SK-MEL-5 (cell line): ENCODE measurements around the gene POLR1C. TPM values are rescaled to one million over a fixed set of nuclear protein-coding genes. Genes with fewer than 3 reads are reported as not detected.
"Not testable (repeated sequence)": the region's sequence is repeated elsewhere in the genome, so short reads cannot be mapped to it uniquely, and the experiment has no call there.

Source experiments
- DNase-seq: peaks from one replicate; pipeline ENCODE4 v3.0.0-alpha.2; 2016; ENCODE audit warnings: low read depth, low spot score
- in situ Hi-C: cut with HindIII; loops from 2 replicates; pipeline ENCODE4 v1.10.0; 2016; ENCODE audit warnings: low sequenced_read_pairs, high pct_unique_total_duplicates, low pct_unique_long_range_greater_than_20kb
- polyA plus RNA-seq, 2 experiments: library from polyadenylated mRNA; depleted of rRNA; stranded (reverse); fragments of >200 nt; gene quantifications; 2 replicates each; pipeline ENCODE4 v1.2.3, GENCODE V29; 2015
- total RNA-seq: library from RNA; depleted of rRNA; stranded (reverse); fragments of >200 nt; shearing (Covaris generic); gene quantifications from 2 replicates; pipeline ENCODE4 v1.2.3, GENCODE V29; 2014; rRNA removed

The POLR1C gene
- total RNA-seq = 45.3 and 47.5 TPM in 2 replicates
- polyA plus RNA-seq (2015; cell fraction: cytosol; rRNA removed) = 30.3 and 33.4 TPM in 2 replicates
- 162 and 166 TPM in 2 replicates for polyA plus RNA-seq (2015; cell fraction: nucleus; rRNA removed)

DNA sequence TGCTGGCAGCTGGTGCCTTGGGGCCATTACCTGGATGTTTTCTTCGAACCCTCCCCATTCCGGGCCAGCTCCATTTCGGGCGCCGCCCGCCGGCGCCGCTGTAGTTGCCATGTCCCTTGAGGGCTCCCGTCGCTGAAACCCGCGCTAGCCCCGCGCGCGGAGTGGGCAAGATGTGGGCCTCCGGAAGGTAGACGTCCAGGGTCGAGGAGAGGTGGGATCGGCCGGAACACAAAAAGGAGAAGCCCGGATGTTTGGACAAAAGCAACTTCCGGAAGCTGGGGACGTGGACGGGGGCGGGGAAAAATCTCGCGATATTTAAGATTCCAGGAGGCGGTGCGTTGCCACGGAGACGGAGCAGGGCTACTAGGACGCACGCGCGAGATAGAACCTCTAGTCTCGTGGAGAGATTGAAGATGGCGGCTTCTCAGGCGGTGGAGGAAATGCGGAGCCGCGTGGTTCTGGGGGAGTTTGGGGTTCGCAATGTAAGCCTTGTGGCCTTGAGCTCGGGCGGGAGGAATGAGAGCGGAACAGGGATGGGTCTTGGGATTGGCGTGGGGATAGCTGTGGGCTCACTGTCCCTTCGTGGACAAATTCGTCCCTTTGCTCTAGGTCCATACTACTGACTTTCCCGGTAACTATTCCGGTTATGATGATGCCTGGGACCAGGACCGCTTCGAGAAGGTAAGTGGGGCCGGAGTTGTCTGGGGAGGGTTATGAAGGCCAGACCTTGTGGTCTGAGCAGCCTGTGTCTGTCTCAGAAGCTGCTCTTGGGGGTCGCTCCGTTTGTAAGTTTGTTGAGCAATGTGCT is at the start of gene POLR1C, which contains the start of gene YIPF3:
POLR1C (plus strand) TSS at position 393 of the 808 bp plus-strand sequence; CDS start at position 414, 21 bp downstream.
YIPF3 (minus strand) TSS at position 230 of the 808 bp plus-strand sequence; CDS start at position 111, 119 bp downstream.
- peak; percentile 98 for DNase-seq
- in situ Hi-C loops = no loop called here

GRCh38 chr6:43467265-43467664 is 49.6 kb upstream of the POLR1C start:
- in situ Hi-C loops = not testable (repeated sequence)

DNA sequence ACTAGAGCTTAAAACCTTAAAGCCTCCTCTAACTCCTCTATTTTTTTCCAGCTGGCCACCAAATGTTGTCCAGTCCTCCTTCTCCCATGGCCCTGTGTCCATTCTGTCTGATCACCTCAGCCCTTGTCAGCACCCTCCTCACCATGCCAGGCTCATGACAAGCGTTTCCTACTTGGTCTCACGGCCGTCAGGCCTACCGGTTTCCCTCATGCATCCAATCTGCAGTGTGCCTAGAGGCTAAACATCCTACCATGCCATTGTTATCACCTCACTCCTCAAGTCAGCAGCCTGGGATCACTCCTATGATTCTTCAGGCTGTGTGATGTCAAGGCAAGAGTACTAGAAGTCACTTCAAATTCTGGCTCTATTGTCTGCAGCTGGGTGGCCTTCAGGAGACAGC is 49.1 kb upstream of the POLR1C start:
- DNase-seq = no peak
- in situ Hi-C loops = no loop called here

More at GRCh38 chr6:43467265-43467664, 49.6 kb upstream of the POLR1C start:
- DNase-seq = not testable (repeated sequence)

DNA sequence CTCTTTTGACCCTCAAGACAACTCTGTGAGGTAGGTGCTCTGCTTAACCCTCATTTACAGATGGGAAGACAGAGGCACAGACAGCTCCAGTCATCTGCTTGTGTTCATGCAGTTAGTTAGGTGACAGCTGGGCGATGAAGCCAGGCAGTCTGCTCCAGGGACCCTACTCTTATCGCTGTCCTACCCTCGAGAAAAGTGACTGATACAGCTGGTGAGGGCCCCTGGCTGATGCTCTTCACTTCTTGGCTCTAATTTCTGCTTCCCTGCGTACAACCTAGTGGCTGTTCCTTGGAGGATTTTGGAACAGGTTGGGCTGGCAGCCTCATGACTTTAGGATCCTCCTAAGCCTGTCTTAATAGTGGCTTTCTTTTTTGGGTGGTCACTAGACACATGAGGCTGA is 48.6 kb upstream of the POLR1C start:
- no peak for DNase-seq
- in situ Hi-C loops = no loop called here

DNA sequence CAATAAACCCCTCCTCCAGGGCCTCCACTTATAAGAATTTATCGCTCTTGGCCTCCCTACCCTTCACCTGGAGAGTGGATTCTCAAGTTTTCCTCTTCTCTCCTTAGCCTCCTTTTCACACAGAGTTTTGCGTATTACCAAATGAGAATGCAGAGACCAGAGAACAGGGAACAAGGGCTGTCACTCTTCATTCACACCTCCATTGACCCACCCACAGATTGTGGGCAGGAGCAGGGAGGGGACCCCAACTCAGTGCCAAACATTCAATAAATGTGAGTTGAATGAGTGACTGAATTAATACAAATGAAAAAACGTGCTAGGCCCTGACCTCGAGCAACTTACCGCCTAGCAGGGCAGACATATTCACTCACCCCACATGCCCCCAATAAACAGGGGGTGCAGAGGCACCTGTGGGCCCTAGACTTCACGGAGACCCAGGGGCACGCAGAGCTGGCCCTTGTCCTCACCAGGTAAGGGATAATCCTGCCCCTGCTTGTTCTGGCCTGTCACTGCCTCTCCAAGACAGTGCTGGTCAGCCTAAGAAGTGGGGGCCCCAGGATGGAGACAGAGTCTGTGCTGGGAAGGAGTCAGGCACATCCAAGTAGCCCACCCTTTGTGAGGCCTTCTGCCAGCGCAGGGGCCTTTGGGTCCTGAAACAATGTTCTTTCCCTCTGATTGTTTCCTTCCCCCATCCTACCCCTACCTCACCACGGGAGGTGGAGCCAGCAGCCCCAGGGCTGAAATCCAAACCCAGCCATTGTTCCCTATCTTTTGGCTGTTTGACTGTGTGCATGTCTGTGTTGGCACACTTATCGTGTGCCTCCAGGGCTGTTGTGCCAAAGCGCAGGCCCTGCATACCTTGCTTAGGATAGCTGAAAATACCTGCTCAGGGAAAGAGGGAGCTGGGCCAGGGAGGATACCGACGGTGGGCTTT is 47.9 kb upstream of the POLR1C start:
- DNase-seq = no peak
- in situ Hi-C loops = no loop called here

DNA sequence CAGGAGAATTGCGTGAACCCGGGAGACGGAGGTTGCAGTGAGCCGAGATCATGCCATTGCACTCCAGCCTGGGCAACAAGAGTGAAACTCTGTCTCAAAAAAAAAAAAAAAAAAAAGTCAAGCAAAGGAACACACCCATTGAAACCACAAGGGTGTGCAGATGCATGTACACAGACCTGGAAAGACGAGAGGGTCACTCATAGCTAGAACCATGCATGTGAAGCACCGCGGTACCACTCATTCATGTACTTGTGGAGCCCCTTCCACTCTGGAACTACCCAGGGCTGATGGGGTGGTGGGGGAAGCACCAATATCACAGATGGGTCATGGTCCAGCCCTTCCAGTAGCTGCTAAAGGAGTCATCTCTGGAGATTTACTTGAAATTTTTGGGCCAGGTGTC is 46.9 kb upstream of the POLR1C start:
- no peak for DNase-seq
- in situ Hi-C loops = no loop called here

DNA sequence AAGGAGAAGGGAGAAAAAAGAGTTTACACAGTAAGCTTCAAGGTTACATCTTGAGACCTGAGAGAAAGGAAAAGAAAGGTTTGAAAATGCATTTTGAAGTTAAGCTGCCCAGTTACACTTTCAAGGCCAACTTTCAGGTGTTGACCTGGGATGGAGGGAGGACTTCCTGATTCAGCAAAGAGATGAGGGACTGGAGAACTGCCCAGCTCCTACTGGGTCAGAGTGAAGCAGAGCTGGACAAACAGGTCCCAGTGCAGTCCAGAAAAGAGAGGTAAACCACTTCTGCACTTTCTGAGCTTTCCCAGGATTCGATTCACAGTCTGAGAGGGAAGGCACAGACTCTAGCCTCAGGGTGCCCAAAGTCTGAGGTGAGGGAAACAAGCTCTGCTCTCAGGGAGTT is 45.5 kb upstream of the POLR1C start:
- in situ Hi-C loops = no loop called here
- DNase-seq = no peak

GRCh38 chr6:43472515-43472914 is 44.4 kb upstream of the POLR1C start:
- in situ Hi-C loops = no loop called here
- no peak for DNase-seq

- in situ Hi-C loops = no loop called here
- DNase-seq = no peak
Observed at GRCh38 chr6:43475516-43475915, 41.4 kb upstream of the POLR1C start.

- in situ Hi-C loops = no loop called here
- DNase-seq = no peak
Observed at GRCh38 chr6:43476746-43477145, 40.1 kb upstream of the POLR1C start.

- DNase-seq = peak; percentile 87
- in situ Hi-C loops = no loop called here
Observed at GRCh38 chr6:43477235-43478007, 39.5 kb upstream of the POLR1C start, which contains the start of gene TJAP1. Gene TJAP1 (plus strand): TSS chr6:43477570. CDS start chr6:43499002, 21,432 bp downstream.

DNA sequence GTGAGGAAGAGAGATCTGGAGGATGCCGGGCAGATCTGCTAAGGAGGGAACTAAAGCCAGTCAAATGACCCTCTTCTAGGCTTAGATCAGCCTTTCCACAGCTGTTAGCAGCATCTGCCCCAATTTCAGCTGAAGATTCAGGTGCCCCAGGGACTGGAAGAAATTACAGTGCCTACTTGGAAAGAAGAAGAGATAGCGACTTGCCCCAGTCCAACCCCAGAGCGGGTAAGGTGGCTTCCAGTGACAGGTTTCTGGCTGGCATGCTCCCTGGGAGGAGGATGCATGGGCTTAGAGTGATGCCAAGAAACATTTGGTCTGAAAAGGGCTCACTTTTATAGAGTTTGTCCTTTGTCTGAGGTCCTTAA is 38.9 kb upstream of the POLR1C start:
- DNase-seq = no peak
- in situ Hi-C loops = no loop called here

GRCh38 chr6:43481075-43481474 is 35.8 kb upstream of the POLR1C start:
- in situ Hi-C loops = no loop called here
- no peak for DNase-seq

DNA sequence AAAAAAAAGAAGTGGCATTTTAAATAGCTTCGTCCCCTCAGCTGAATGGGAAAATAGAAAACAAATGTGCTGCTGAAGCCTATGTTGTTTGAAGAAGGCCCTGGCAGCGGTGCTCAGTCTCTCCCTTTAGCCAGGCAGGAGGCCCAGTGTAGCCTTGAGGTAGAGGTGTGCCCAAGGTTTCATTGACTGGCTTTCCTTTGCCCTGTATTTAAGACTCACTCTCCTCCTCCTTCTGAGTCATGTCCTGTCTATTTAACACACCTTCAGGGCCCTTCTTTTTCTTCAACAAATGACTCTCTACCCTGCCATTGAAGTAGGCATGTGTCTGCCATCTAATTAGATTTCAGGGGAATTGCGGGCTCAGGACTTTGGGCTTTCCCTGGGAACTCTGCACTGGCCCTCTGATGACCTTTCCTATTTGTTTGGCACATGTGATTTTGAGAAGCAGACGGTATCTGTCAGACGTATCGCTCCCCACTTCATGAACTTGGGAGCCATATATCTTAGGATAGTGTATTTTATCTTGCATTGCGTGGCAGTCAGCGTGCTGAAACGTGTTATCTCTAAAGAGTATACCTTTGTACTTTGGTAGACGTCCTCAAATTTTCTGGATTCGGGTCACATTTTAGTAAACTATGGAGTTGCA is 35.2 kb upstream of the POLR1C start:
- no peak for DNase-seq
- in situ Hi-C loops = no loop called here

DNA sequence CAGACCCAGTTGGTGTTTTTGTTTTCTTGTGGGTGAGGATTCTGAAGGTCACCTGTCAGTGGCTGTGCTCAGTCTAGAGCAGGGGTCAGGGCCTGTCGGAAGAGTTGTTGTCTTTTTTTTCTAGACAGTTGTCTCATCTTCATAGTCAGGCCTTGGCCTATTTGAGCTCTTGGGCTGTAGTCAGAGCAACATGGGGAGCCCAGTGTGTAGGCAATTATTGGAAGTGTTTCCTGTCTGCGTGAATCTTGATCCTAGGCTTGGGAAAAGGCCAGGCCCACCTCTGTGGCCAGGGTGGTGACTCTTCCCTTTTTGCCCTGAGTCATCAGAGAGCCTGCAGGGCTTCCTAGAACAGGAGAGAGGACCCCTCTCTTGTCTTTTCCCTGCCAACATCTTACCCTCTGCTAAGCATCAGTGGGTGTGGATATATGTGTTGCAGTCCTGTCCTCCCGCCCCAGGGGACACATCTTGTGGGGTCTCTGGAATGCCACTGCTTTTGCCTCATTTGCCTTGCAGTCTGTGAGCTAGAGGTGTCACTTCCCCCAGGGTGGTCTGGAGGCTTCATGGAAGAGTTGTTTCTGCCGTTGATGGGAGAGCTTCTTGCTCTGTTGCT is 28.1 kb upstream of the POLR1C start:
- no peak for DNase-seq

DNA sequence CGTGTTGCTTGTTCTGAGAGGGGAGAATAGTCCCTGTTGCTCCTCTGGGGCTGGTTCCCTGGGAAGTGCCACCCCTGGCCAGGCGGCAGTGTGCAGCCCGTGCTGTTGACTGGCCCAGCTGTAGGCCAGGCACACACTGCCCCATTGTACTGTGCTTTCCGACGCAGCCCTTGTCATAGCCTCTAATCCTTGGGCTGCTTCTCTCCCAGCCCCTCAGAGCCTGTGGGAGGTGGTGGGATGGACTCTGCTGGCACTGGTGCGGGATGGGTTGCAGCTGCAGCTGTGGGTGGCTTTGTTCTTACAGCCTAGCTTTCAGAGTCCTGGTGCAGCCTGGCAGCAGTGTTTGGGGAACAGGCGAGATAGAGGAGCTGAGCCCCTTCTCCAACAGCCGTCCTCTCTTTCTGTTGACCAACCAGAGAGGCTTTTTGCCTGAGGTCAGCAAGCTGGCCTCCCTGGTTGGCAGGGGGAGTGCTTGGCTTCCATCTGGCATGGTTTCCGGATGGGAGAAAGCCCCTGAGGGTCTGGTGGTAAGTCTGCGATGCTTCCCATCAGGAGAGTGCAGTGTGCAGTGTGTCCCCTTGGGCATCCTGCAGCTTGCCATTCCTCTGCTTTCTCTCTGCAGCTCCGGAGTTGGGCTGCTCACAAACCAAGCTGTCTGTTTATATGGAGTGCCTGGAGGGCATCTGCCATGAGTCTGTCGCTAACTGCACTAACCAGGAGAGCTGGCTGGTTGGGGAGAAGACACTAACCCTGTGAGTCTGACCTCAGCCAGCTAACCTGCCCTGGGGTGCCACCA is 27.4 kb upstream of the POLR1C start:
- no peak for DNase-seq
- in situ Hi-C loops = no loop called here

More for the DNA sequence above, 28.1 kb upstream of the POLR1C start:
- in situ Hi-C loops = no loop called here
